Measurements from ENCODE around the gene FN1.

GRCh38 chr2:215383652-215384279 lies 52.1 kb downstream of the FN1 start:
- TF ChIP-seq CTCF (IDR thresholded peaks at IDR 0.05) = no peak
- TF ChIP-seq POLR2A (IDR thresholded peaks at IDR 0.05) = no peak
